ENCODE results near the gene MYO3B.

MYO3B gene

GRCh38 chr2:170420961-170421687, 243.2 kb downstream of the MYO3B start:
- Histone ChIP-seq H3K4me3 (ENCODE audit: low read depth, low read length) (no peak overlapping the region), H3K4me1 (ENCODE audit: control insufficient read depth, insufficient read depth, low read length) (no peaks in the 10 kb centered on the region), H3K36me3 (ENCODE audit: control insufficient read depth in 2 of 2, insufficient read depth in 1 of 2, low read length in 2 of 2) (no peaks in the 10 kb centered on the region), H3K9me3 (ENCODE audit: control insufficient read depth, insufficient read depth, low read depth, low read length) (no peaks in the 10 kb centered on the region), H3K27ac (ENCODE audit: extremely low read depth, low read depth, low read length) (no peak overlapping the region)
- ChIA-PET CTCF (interaction anchor here (0.6 to 0.9 kb wide), 2 partner anchors 12 to 116 kb away, joined by 3 to 4 read pairs; no protein-coding TSS in a partner anchor), POLR2A (no interaction called here)
- TF ChIP-seq ZBTB10 (tag by site-specific recombination; IDR thresholded peaks at IDR 0.05) (no peak), KLF16 (tag by site-specific recombination; IDR thresholded peaks at IDR 0.05) (no peak), ZFHX2 (tag by site-specific recombination; conservative IDR thresholded peaks at IDR 0.05) (no peak), ZNF335 (tag by site-specific recombination; conservative IDR thresholded peaks at IDR 0.05) (no peak), ZSCAN5A (tag by site-specific recombination; IDR thresholded peaks at IDR 0.05) (no peak), ZNF624 (tag by site-specific recombination; IDR thresholded peaks at IDR 0.05) (no peak), ZNF274 (IDR thresholded peaks at IDR 0.05; ENCODE audit: low read length) (no peak), ZNF274 (tag by site-specific recombination; IDR thresholded peaks at IDR 0.05; ENCODE audit: borderline replicate concordance) (no peak), ZNF302 (tag by site-specific recombination; IDR thresholded peaks at IDR 0.05; ENCODE audit: low read depth) (no peak), ZNF837 (tag by site-specific recombination; IDR thresholded peaks at IDR 0.05) (no peak), ZNF26 (tag by site-specific recombination; IDR thresholded peaks at IDR 0.05) (no peak), ZNF488 (tag by site-specific recombination; IDR thresholded peaks at IDR 0.05) (no peak), ZNF747 (tag by site-specific recombination; IDR thresholded peaks at IDR 0.05) (no peak), ZFP37 (tag by site-specific recombination; IDR thresholded peaks at IDR 0.05) (no peak)

- POLR2A ChIA-PET: no interaction called here
- no peak for TF ChIP-seq ZNF23 (tag by site-specific recombination; IDR thresholded peaks at IDR 0.05; ENCODE audit: borderline replicate concordance)
Observed at GRCh38 chr2:170423919-170424318, 246.0 kb downstream of the MYO3B start.

More at GRCh38 chr2:170423919-170424318, 246.0 kb downstream of the MYO3B start:
- H3K4me3 ChIP-seq (ENCODE audit: low read depth, low read length): no peak overlapping the region
- no peaks in the 10 kb centered on the region for H3K9me3 ChIP-seq (ENCODE audit: control insufficient read depth, insufficient read depth, low read depth, low read length)
- no peaks in the 10 kb centered on the region for H3K36me3 ChIP-seq (ENCODE audit: control insufficient read depth in 2 of 2, insufficient read depth in 1 of 2, low read length in 2 of 2)
- no peaks in the 10 kb centered on the region for H3K4me1 ChIP-seq (ENCODE audit: control insufficient read depth, insufficient read depth, low read length)
- H3K27ac ChIP-seq (ENCODE audit: extremely low read depth, low read depth, low read length): no peak overlapping the region
- CTCF ChIA-PET: interaction anchor here (0.6 to 1.0 kb wide), 2 partner anchors 15 to 505 kb away, joined by 3 to 5 read pairs; no protein-coding TSS in a partner anchor

All from HEK293 (cell line).